ENCODE measurements around the gene TBX19. TPM values are rescaled to one million over a fixed set of nuclear protein-coding genes. Genes with fewer than 3 reads are reported as not detected.

TBX19 gene
- polyA plus RNA-seq, 1 experiment, result 2.3 TPM

- Histone ChIP-seq H3K4me3 (ENCODE audit: low read depth, low read length) (no peak overlapping the region), H3K36me3 (ENCODE audit: control insufficient read depth, insufficient read depth, low read length) (peaks cover 3% of the 10 kb centered on the region; the same call in 1 of the 2 replicates), H3K27me3 (ENCODE audit: control insufficient read depth, insufficient read depth, low read length) (no peaks in the 10 kb centered on the region)
- ChIA-PET CTCF (interaction anchor here (1.2 to 1.3 kb wide), 2 partner anchors 11 to 15 kb away, joined by 3 read pairs; no protein-coding TSS in a partner anchor), POLR2A (no interaction called here)
- DNase-seq (ENCODE audit: low read depth), result no peak
- no peak for TF ChIP-seq CTCF (IDR thresholded peaks at IDR 0.05; ENCODE audit: insufficient read depth, low read depth, low read length)
Observed at GRCh38 chr1:168293356-168293755, 12.7 kb downstream of the TBX19 start.

- no peak for TF ChIP-seq CTCF (IDR thresholded peaks at IDR 0.05; ENCODE audit: insufficient read depth, low read depth, low read length)
- H3K27me3 ChIP-seq (ENCODE audit: control insufficient read depth, insufficient read depth, low read length), result no peaks in the 10 kb centered on the region
- no peak overlapping the region for H3K4me3 ChIP-seq (ENCODE audit: low read depth, low read length)
- POLR2A ChIA-PET, result no interaction called here
- CTCF ChIA-PET, result interaction anchor here (0.6 to 1.0 kb wide), 2 partner anchors 28 to 256 kb away, joined by 3 read pairs; no protein-coding TSS in a partner anchor
- DNase-seq (ENCODE audit: low read depth), result no peak
- H3K36me3 ChIP-seq (ENCODE audit: control insufficient read depth, insufficient read depth, low read length), result peaks cover 3% of the 10 kb centered on the region; the same call in 1 of the 2 replicates
Observed at GRCh38 chr1:168295411-168296114, 14.9 kb downstream of the TBX19 start.

GRCh38 chr1:168297019-168297730, 16.5 kb downstream of the TBX19 start:
- DNase-seq (ENCODE audit: low read depth), result no peak
- POLR2A ChIA-PET, result no interaction called here
- Histone ChIP-seq H3K27me3 (ENCODE audit: control insufficient read depth, insufficient read depth, low read length) (no peaks in the 10 kb centered on the region), H3K4me3 (ENCODE audit: low read depth, low read length) (no peak overlapping the region), H3K36me3 (ENCODE audit: control insufficient read depth, insufficient read depth, low read length) (peaks cover 3% of the 10 kb centered on the region; the same call in 1 of the 2 replicates)
- no peak for TF ChIP-seq CTCF (IDR thresholded peaks at IDR 0.05; ENCODE audit: insufficient read depth, low read depth, low read length)
- CTCF ChIA-PET, result no interaction called here

GRCh38 chr1:168298446-168298845, 17.8 kb downstream of the TBX19 start:
- Histone ChIP-seq H3K27me3 (ENCODE audit: control insufficient read depth, insufficient read depth, low read length) (no peaks in the 10 kb centered on the region), H3K4me3 (ENCODE audit: low read depth, low read length) (no peak overlapping the region), H3K36me3 (ENCODE audit: control insufficient read depth, insufficient read depth, low read length) (peaks cover 3% of the 10 kb centered on the region; the same call in 1 of the 2 replicates)
- POLR2A ChIA-PET, result no interaction called here
- TF ChIP-seq CTCF (IDR thresholded peaks at IDR 0.05; ENCODE audit: insufficient read depth, low read depth, low read length), result no peak
- no peak for DNase-seq (ENCODE audit: low read depth)
- CTCF ChIA-PET, result no interaction called here

- Histone ChIP-seq H3K36me3 (ENCODE audit: control insufficient read depth, insufficient read depth, low read length) (peaks cover 1% of the 10 kb centered on the region; the same call in 1 of the 2 replicates), H3K4me3 (ENCODE audit: low read depth, low read length) (no peak overlapping the region), H3K27me3 (ENCODE audit: control insufficient read depth, insufficient read depth, low read length) (no peaks in the 10 kb centered on the region)
- DNase-seq (ENCODE audit: low read depth), result no peak
- POLR2A ChIA-PET, result no interaction called here
- TF ChIP-seq CTCF (IDR thresholded peaks at IDR 0.05; ENCODE audit: insufficient read depth, low read depth, low read length), result no peak
- CTCF ChIA-PET, result interaction anchor here (1.3 to 1.6 kb wide), 2 partner anchors 21 to 65 kb away, joined by 3 read pairs; no protein-coding TSS in a partner anchor
Observed at GRCh38 chr1:168300626-168301025, 19.9 kb downstream of the TBX19 start.

Data from BJ (cell line).